ENCODE measurements around the gene FAM13A.
A peak's percentile ranks its signal among the peaks of the same experiment; 100 is the strongest.

FAM13A gene

GRCh38 chr4:88698519-88698918, 358.5 kb downstream of the FAM13A start:
- TF ChIP-seq RAD21 (IDR thresholded peaks at IDR 0.05; ENCODE audit: low read depth) (no peak), FOXM1 (IDR thresholded peaks at IDR 0.05; ENCODE audit: borderline replicate concordance, low read depth) (no peak), REST (IDR thresholded peaks at IDR 0.05; ENCODE audit: low read depth) (no peak)

GRCh38 chr4:88697588-88698329, 359.2 kb downstream of the FAM13A start, which contains the start of gene NAP1L5:
TSS of gene NAP1L5 (minus strand) at chr4:88697829. CDS start at chr4:88697754, 75 bp downstream.
- peak; percentile 78 for TF ChIP-seq YY1 (IDR thresholded peaks at IDR 0.05; ENCODE audit: low read depth)
- peak; percentile 75 for TF ChIP-seq CREB1 (IDR thresholded peaks at IDR 0.05; ENCODE audit: low read depth)
- TF ChIP-seq FOXM1 (IDR thresholded peaks at IDR 0.05; ENCODE audit: borderline replicate concordance, low read depth) = no peak
- TF ChIP-seq USF1 (IDR thresholded peaks at IDR 0.05) = peak; percentile 72
- TF ChIP-seq ZBTB7A (IDR thresholded peaks at IDR 0.05; ENCODE audit: low read depth) = no peak

GRCh38 chr4:88697141-88697540, 359.8 kb downstream of the FAM13A start:
- no peak for TF ChIP-seq YY1 (IDR thresholded peaks at IDR 0.05; ENCODE audit: low read depth)
- TF ChIP-seq MAX (IDR thresholded peaks at IDR 0.05) = no peak
- no peak for TF ChIP-seq REST (IDR thresholded peaks at IDR 0.05; ENCODE audit: low read depth)
- no peak for TF ChIP-seq EP300 (IDR thresholded peaks at IDR 0.05; ENCODE audit: borderline replicate concordance)
- TF ChIP-seq RAD21 (IDR thresholded peaks at IDR 0.05; ENCODE audit: low read depth) = no peak
- TF ChIP-seq CEBPB (IDR thresholded peaks at IDR 0.05) = no peak
- TF ChIP-seq CREB1 (IDR thresholded peaks at IDR 0.05; ENCODE audit: low read depth) = no peak
- TF ChIP-seq TEAD4 (IDR thresholded peaks at IDR 0.05) = no peak
- TF ChIP-seq FOXM1 (IDR thresholded peaks at IDR 0.05; ENCODE audit: borderline replicate concordance, low read depth) = no peak
- no peak for TF ChIP-seq USF1 (IDR thresholded peaks at IDR 0.05)
- no peak for TF ChIP-seq ZBTB7A (IDR thresholded peaks at IDR 0.05; ENCODE audit: low read depth)
- no peak for TF ChIP-seq NFIC (IDR thresholded peaks at IDR 0.05)
- no peak for TF ChIP-seq EGR1 (IDR thresholded peaks at IDR 0.05)
- TF ChIP-seq TAF1 (IDR thresholded peaks at IDR 0.05; ENCODE audit: low read depth) = no peak
- TF ChIP-seq TCF12 (IDR thresholded peaks at IDR 0.05; ENCODE audit: low read depth) = no peak

GRCh38 chr4:88696630-88697029, 360.4 kb downstream of the FAM13A start:
- TF ChIP-seq ZBTB7A (IDR thresholded peaks at IDR 0.05; ENCODE audit: low read depth) = no peak
- no peak for TF ChIP-seq YY1 (IDR thresholded peaks at IDR 0.05; ENCODE audit: low read depth)
- no peak for TF ChIP-seq FOXM1 (IDR thresholded peaks at IDR 0.05; ENCODE audit: borderline replicate concordance, low read depth)
- TF ChIP-seq CEBPB (IDR thresholded peaks at IDR 0.05) = no peak
- TF ChIP-seq EP300 (IDR thresholded peaks at IDR 0.05; ENCODE audit: borderline replicate concordance) = no peak
- no peak for TF ChIP-seq RAD21 (IDR thresholded peaks at IDR 0.05; ENCODE audit: low read depth)
- no peak for TF ChIP-seq NFIC (IDR thresholded peaks at IDR 0.05)
- TF ChIP-seq USF1 (IDR thresholded peaks at IDR 0.05) = no peak
- no peak for TF ChIP-seq TAF1 (IDR thresholded peaks at IDR 0.05; ENCODE audit: low read depth)
- no peak for TF ChIP-seq CREB1 (IDR thresholded peaks at IDR 0.05; ENCODE audit: low read depth)
- TF ChIP-seq MAX (IDR thresholded peaks at IDR 0.05) = no peak
- TF ChIP-seq TCF12 (IDR thresholded peaks at IDR 0.05; ENCODE audit: low read depth) = no peak
- no peak for TF ChIP-seq REST (IDR thresholded peaks at IDR 0.05; ENCODE audit: low read depth)
- no peak for TF ChIP-seq EGR1 (IDR thresholded peaks at IDR 0.05)
- TF ChIP-seq TEAD4 (IDR thresholded peaks at IDR 0.05) = no peak
